CD4-positive, alpha-beta memory T cell (primary cell): ENCODE results near the gene RBM12. TPM values are rescaled to one million over a fixed set of nuclear protein-coding genes. Genes with fewer than 3 reads are reported as not detected.
"Not testable (repeated sequence)": the region's sequence is repeated elsewhere in the genome, so short reads cannot be mapped to it uniquely, and the experiment has no call there.

ENCODE experiments used
- CTCF ChIA-PET: fragments of 350-600 bp; sonication (Branson Sonifier 250); formaldehyde crosslinking; loops from one replicate; lab custom pipeline; 2021; ENCODE audit warnings: inconsistent platforms; ENCODE audit not compliant: partially characterized antibody; lab: Charles Lee
- POLR2A ChIA-PET: fragments of 350-600 bp; sonication (Branson Sonifier 250); formaldehyde crosslinking; loops from one replicate; lab custom pipeline; 2021; ENCODE audit not compliant: partially characterized antibody; lab: Charles Lee
- DNase-seq, 5 donors: peaks; one replicate each; pipeline versions ENCODE4 v3.0.0 to v3.0.0-alpha.2; 2020 to 2022; ENCODE audit warnings: mixed read lengths in 1 of 5
- H3K27ac ChIP-seq: one replicate; pipeline ENCODE4 v1.7.0; 2013; ENCODE audit warnings: low read depth, low read length
- H3K27me3 ChIP-seq: 2 replicates; pipeline ENCODE4 v1.7.0; 2013; ENCODE audit warnings: mild to moderate bottlenecking, low read length, moderate library complexity; ENCODE audit not compliant: insufficient read depth
- H3K36me3 ChIP-seq: 2 replicates; pipeline ENCODE4 v1.7.0; 2013; ENCODE audit warnings: mild to moderate bottlenecking, low read length, moderate library complexity; ENCODE audit not compliant: insufficient read depth
- H3K4me1 ChIP-seq: 2 replicates; pipeline ENCODE4 v1.7.0; 2013; ENCODE audit warnings: mild to moderate bottlenecking, low read length, moderate library complexity; ENCODE audit not compliant: insufficient read depth
- H3K4me3 ChIP-seq, 2 donors: one replicate each; pipeline ENCODE4 v1.7.0; 2013; ENCODE audit warnings: low read length in 2 of 2, mild to moderate bottlenecking in 1 of 2
- H3K9me3 ChIP-seq, 2 donors: one replicate each; pipeline ENCODE4 v1.7.0; 2013; ENCODE audit warnings: low read length in 2 of 2, control low read depth in 1 of 2; ENCODE audit not compliant: control insufficient read depth in 1 of 2
- H3K27ac Mint-ChIP-seq, 7 donors: one replicate each; pipeline ENCODE4 v1.8.0; 2020 to 2021; ENCODE audit warnings: mixed read lengths in 7 of 7, mild to moderate bottlenecking in 6 of 7, inconsistent platforms in 3 of 7, moderate library complexity in 3 of 7
- H3K27me3 Mint-ChIP-seq, 2 donors: one replicate each; pipeline ENCODE4 v1.8.0; 2020 to 2021; ENCODE audit warnings: mixed read lengths in 2 of 2
- H3K36me3 Mint-ChIP-seq, 2 donors: one replicate each; pipeline ENCODE4 v1.8.0; 2020 to 2021; ENCODE audit warnings: mixed read lengths in 2 of 2, inconsistent platforms in 1 of 2, mild to moderate bottlenecking in 1 of 2
- H3K4me1 Mint-ChIP-seq, 4 donors: one replicate each; pipeline ENCODE4 v1.8.0; 2020 to 2021; ENCODE audit warnings: mixed read lengths in 4 of 4, mild to moderate bottlenecking in 1 of 4
- H3K4me3 Mint-ChIP-seq, 8 donors: one replicate each; pipeline ENCODE4 v1.8.0; 2020 to 2021; ENCODE audit warnings: mixed read lengths in 8 of 8, mild to moderate bottlenecking in 7 of 8, moderate library complexity in 6 of 8, inconsistent platforms in 3 of 8
- H3K9me3 Mint-ChIP-seq, 8 donors: one replicate each; pipeline ENCODE4 v1.8.0; 2020 to 2021; ENCODE audit warnings: mixed read lengths in 8 of 8, mild to moderate bottlenecking in 5 of 8, inconsistent platforms in 3 of 8, moderate library complexity in 1 of 8
- intact Hi-C: fragments of 100-400 bp; cut with micrococcal nuclease; formaldehyde crosslinking; loops from one replicate; pipeline ENCODE4 v1.15.1; 2023
- polyA plus RNA-seq, 2 donors: library from polyadenylated mRNA; unstranded; fragments of 300-500 nt; fragmentation: Illumina TruSeq; gene quantifications; one replicate each; pipeline ENCODE4 v1.2.3, GENCODE V29; 2021
- total RNA-seq, 2 experiments: library from RNA; stranded (reverse); gene quantifications; one replicate each; pipeline ENCODE4 v1.2.3, GENCODE V29; 2021

Gene RBM12
- total and polyA plus RNA-seq, 4 experiments from 2014 or later, result 29.9 to 138 (median 91.0) TPM

DNA sequence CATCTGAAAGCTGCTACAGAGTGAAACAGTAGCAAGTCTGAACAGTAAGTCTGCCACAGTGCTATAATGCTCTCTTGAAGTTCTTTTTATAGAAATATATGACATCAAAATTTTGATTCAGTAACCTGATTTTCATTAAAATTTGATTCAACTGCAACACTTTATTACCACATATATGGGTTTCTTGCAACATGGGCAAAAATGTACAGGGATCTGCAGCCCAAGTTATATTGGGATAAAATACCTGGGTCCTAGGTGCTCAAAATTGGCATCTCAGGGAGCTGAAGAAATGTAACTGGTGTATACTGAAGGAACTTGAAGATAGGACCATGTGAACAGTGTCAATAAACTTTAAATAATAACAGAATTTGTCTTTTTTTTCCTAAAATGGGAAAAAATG is 45.3 kb upstream of the RBM12 start:
- peak overlapping the region in 1 of 7 donors; percentile 78 for H3K27ac Mint-ChIP-seq

DNA sequence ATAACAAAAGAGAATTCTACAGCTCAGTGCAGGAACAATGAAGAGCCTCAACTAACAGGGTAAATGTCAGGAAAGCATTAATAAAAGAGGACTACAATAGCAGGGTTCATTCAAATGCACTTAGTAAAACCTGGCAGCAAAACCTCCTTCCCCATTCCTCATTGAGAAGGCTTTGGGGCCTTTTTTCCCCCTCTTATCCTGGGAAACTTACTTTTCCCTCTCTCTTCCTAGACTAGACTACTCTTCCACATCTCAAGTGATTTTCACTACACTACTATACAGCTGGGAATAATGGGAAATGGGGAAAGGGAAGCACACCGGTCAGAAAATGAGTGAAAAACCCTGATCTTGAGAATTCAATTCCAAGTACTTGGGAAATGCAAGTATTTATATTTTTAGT is 44.6 kb upstream of the RBM12 start:
- Mint-ChIP-seq H3K4me3 (peak overlapping the region in 1 of 8 donors; percentile 51), H3K9me3 (no peaks in the 10 kb centered on the region), H3K27ac (peak overlapping the region in 3 of 7 donors; percentile 37 to 78 (median 47)), H3K4me1 (peaks cover 25 to 62% (median 37%) of the 10 kb centered on the region in 4 donors), H3K27me3 (no peaks in the 10 kb centered on the region), H3K36me3 (peaks cover 50 to 84% of the 10 kb centered on the region in 2 donors)
- ChIA-PET CTCF (no interaction called here), POLR2A (interaction anchor here (0.7 to 6.8 kb wide), 5 partner anchors 10 to 71 kb away, joined by 3 to 29 read pairs (median 9); partner anchors contain the start of genes NFS1, RBM39 and ROMO1)
- intact Hi-C loops, result no loop called here
- H3K27me3 ChIP-seq, result no peaks in the 10 kb centered on the region
- H3K4me3 ChIP-seq, result no peak overlapping the region
- H3K4me1 ChIP-seq, result peaks cover 49% of the 10 kb centered on the region
- H3K9me3 ChIP-seq, result no peaks in the 10 kb centered on the region
- no peak for DNase-seq
- H3K36me3 ChIP-seq, result peaks cover 75% of the 10 kb centered on the region
- H3K27ac ChIP-seq, result no peak overlapping the region

More for the DNA sequence above, 45.3 kb upstream of the RBM12 start:
- no peaks in the 10 kb centered on the region for H3K27me3 Mint-ChIP-seq
- H3K4me1 Mint-ChIP-seq, result peaks cover 26 to 61% (median 39%) of the 10 kb centered on the region in 4 donors
- no peak overlapping the region for H3K4me3 ChIP-seq
- H3K27me3 ChIP-seq, result no peaks in the 10 kb centered on the region
- ChIA-PET POLR2A (interaction anchor here (0.5 to 6.8 kb wide), 7 partner anchors 8 to 88 kb away, joined by 3 to 29 read pairs (median 4); partner anchors contain the start of genes NFS1, RBM39 and ROMO1), CTCF (interaction anchor here (0.7 kb wide), 1 partner anchor 10 kb away, joined by 3 read pairs; no protein-coding TSS in a partner anchor)
- no peaks in the 10 kb centered on the region for H3K9me3 Mint-ChIP-seq
- H3K4me3 Mint-ChIP-seq, result peak overlapping the region in 1 of 8 donors; percentile 16
- intact Hi-C loops, result no loop called here
- peaks cover 74% of the 10 kb centered on the region for H3K36me3 ChIP-seq
- H3K36me3 Mint-ChIP-seq, result peaks cover 50 to 82% of the 10 kb centered on the region in 2 donors
- H3K9me3 ChIP-seq, result no peaks in the 10 kb centered on the region
- DNase-seq, result no peak
- H3K4me1 ChIP-seq, result peaks cover 52% of the 10 kb centered on the region
- H3K27ac ChIP-seq, result no peak overlapping the region

DNA sequence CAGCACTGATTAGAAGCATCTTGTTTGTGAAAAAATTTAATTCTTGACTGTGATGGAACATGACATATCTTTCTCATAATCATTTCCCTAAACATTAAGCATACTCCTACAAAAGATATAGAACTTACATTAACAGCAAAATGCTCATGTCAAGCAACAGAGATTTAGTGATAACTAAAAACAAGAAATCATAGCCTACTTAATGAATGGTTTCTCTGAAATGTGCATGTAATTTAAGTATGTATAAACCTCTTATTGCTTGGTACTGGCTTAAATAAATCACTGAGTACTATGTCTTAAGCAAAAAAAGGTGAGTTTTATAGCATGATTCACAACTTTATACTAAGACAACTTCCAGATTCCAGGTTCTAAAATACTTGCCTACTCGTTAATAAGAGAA is 43.8 kb upstream of the RBM12 start:
- peak overlapping the region in 2 of 7 donors; percentile 47 to 78 for H3K27ac Mint-ChIP-seq
- H3K4me3 Mint-ChIP-seq, result no peak overlapping the region
- peaks cover 23 to 62% (median 33%) of the 10 kb centered on the region in 4 donors for H3K4me1 Mint-ChIP-seq
- peak in 1 of 5 donors; percentile 1 for DNase-seq
- no peaks in the 10 kb centered on the region for H3K9me3 ChIP-seq
- no peaks in the 10 kb centered on the region for H3K27me3 Mint-ChIP-seq
- H3K4me3 ChIP-seq, result no peak overlapping the region
- H3K4me1 ChIP-seq, result peaks cover 49% of the 10 kb centered on the region
- POLR2A ChIA-PET, result interaction anchor here (0.8 to 6.8 kb wide), 6 partner anchors 9 to 41 kb away, joined by 3 to 29 read pairs (median 8); partner anchors contain the start of genes NFS1, RBM39 and ROMO1
- CTCF ChIA-PET, result interaction anchor here (1.0 to 3.1 kb wide), 3 partner anchors 107 to 246 kb away, joined by 3 to 9 read pairs (median 3); partner anchors contain the start of gene SCAND1
- peaks cover 51 to 85% of the 10 kb centered on the region in 2 donors for H3K36me3 Mint-ChIP-seq
- intact Hi-C loops, result no loop called here
- H3K9me3 Mint-ChIP-seq, result no peaks in the 10 kb centered on the region
- H3K27me3 ChIP-seq, result no peaks in the 10 kb centered on the region
- H3K27ac ChIP-seq, result no peak overlapping the region
- H3K36me3 ChIP-seq, result peaks cover 75% of the 10 kb centered on the region

DNA sequence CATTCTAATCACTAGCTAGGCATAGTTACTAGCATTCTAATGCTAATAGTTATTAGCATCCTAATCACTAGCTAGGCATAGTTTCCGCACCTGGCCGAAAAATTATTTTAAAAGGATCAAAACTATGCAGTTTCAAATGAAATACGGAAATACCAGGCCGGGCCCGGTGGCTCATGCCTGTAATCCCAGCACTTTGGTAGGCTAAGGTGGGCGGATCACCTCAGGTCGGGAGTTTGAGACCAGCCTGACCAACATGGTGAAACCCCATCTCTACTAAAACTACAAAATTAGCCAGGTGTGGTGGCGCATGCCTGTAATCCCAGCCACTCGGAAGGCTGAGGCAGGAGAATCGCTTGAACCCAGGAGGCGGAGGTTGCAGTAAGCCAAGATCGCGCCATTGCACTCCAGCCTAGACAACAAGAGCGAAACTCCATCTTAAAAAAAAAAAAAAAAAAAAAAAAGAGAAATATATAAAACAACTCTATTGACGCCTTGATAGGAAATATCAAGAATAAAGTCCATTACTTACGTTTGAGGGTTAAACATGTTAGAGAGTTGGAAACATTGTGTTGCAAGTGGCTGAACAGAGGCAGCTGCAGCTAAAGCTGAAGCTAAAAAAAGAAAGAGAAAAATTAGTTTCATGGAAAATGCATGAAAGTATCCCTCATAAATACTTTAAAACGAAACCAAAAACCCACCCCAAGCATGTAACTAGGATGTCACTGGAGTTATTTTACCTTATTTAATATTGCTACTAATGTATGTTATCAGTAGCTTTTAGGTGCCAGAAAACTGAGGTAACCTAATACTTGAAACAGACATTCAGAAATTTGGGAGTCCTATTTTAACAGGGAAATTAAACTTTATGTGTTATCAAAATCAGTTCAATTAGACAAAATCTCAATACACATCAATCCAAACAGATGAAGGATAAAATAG is 42.2 kb upstream of the RBM12 start:
- Histone ChIP-seq H3K4me1 (peaks cover 38% of the 10 kb centered on the region), H3K36me3 (peaks cover 75% of the 10 kb centered on the region)
- H3K27ac ChIP-seq, H3K4me3 ChIP-seq, H3K4me3 Mint-ChIP-seq, H3K9me3 Mint-ChIP-seq, H3K27me3 ChIP-seq, intact Hi-C loops, H3K9me3 ChIP-seq, DNase-seq, H3K27me3 Mint-ChIP-seq: not testable (repeated sequence)
- ChIA-PET POLR2A (interaction anchor here (1.4 to 3.0 kb wide), 4 partner anchors 22 to 43 kb away, joined by 3 to 11 read pairs (median 5); partner anchors contain the start of gene RBM39), CTCF (interaction anchor here (1.1 to 3.1 kb wide), 2 partner anchors 106 to 247 kb away, joined by 3 to 9 read pairs; partner anchors contain the start of gene SCAND1)
- Mint-ChIP-seq H3K27ac (peak overlapping the region in 4 of 7 donors; percentile 18 to 78 (median 48)), H3K4me1 (peaks cover 19 to 59% (median 26%) of the 10 kb centered on the region in 4 donors), H3K36me3 (peaks cover 55 to 87% of the 10 kb centered on the region in 2 donors)

DNA sequence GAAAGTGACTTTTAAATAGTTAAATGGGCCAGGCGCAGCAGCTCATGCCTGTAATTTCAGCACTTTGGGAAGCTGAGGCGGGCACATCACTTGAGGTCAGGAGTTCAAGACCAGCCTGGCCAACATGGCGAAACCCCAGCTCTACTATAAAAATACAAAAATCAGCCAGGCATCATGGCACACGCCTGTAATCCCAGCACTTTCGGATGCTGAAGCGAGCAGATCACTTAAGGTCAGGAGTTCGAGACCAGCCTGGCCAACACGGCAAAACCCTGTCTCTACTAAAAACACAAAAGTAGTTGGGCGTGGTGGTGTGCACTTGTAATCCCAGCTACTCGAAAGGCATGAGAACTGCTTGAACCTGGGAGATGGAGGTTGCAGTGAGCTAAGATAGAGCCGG is 41.2 kb upstream of the RBM12 start:
- Histone ChIP-seq H3K36me3 (peaks cover 65% of the 10 kb centered on the region), H3K4me1 (peaks cover 29% of the 10 kb centered on the region)
- H3K9me3 Mint-ChIP-seq, intact Hi-C loops, H3K27me3 ChIP-seq, DNase-seq, H3K27me3 Mint-ChIP-seq, H3K4me3 ChIP-seq, H3K27ac ChIP-seq, H3K4me3 Mint-ChIP-seq, H3K9me3 ChIP-seq: not testable (repeated sequence)
- CTCF ChIA-PET, result interaction anchor here (1.1 to 3.1 kb wide), 2 partner anchors 87 to 105 kb away, joined by 3 to 9 read pairs; no protein-coding TSS in a partner anchor
- POLR2A ChIA-PET, result interaction anchor here (2.9 to 3.0 kb wide), 2 partner anchors 36 to 42 kb away, joined by 10 to 11 read pairs; partner anchors contain the start of genes CPNE1, RBM12 and RBM39
- peaks cover 49 to 79% of the 10 kb centered on the region in 2 donors for H3K36me3 Mint-ChIP-seq
- peak overlapping the region in 3 of 7 donors; percentile 46 to 98 (median 73) for H3K27ac Mint-ChIP-seq
- H3K4me1 Mint-ChIP-seq, result peaks cover 13 to 55% (median 20%) of the 10 kb centered on the region in 4 donors

DNA sequence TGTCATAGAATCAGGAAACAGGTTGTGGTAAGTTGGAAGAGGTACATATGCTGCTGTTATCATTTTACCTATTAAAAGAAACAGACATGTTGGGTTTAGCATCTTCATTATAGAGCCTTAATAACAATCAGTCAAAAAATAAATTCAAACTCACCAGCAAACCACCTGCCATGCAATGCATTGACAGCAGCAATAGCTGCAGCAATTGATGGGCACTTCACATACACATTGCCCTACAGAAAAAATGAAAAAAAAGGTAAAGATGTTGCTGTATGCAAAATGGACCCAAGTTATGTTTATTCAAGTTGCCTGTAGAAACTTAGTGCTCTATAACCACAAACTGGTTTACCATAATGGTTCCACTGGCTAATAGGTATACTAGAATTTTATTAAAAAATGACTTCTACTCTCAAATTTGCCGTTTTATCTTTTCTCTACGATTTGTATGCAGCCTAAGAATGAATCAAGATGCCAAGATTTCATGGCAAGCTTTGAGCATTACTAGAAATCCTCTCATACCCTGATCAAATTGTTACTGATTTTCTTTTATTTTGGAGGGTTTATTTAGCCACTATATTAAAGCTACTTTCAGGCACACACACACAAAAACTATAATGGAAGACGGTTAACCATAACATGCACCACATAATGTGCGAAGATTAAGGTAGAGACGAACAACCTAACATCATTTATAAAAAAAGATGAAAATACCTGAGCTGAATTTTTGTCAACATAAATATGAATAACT is 40.0 kb upstream of the RBM12 start:
- Histone ChIP-seq H3K36me3 (peaks cover 54% of the 10 kb centered on the region), H3K4me3 (no peak overlapping the region), H3K27ac (no peak overlapping the region), H3K27me3 (no peaks in the 10 kb centered on the region), H3K4me1 (peaks cover 29% of the 10 kb centered on the region), H3K9me3 (no peaks in the 10 kb centered on the region)
- H3K9me3 Mint-ChIP-seq, result peaks cover 0 to 4% (median 0%) of the 10 kb centered on the region in 8 donors
- H3K4me1 Mint-ChIP-seq, result peaks cover 18 to 55% (median 20%) of the 10 kb centered on the region in 4 donors
- H3K4me3 Mint-ChIP-seq, result no peak overlapping the region
- H3K27ac Mint-ChIP-seq, result peak overlapping the region in 3 of 7 donors; percentile 71 to 98 (median 79)
- ChIA-PET CTCF (interaction anchor here (1.0 to 1.1 kb wide), 2 partner anchors 86 to 101 kb away, joined by 3 read pairs; no protein-coding TSS in a partner anchor), POLR2A (interaction anchor here (1.1 to 6.8 kb wide), 4 partner anchors 15 to 41 kb away, joined by 4 to 100 read pairs (median 7); partner anchors contain the start of genes CPNE1, RBM12 and RBM39)
- no peak for DNase-seq
- no peaks in the 10 kb centered on the region for H3K27me3 Mint-ChIP-seq
- intact Hi-C loops, result no loop called here
- H3K36me3 Mint-ChIP-seq, result peaks cover 42 to 73% of the 10 kb centered on the region in 2 donors
